ENCODE data around the gene CRTC2.
A peak's percentile ranks its signal among the peaks of the same experiment; 100 is the strongest.

CRTC2 gene

GRCh38 chr1:153953859-153954365, 4.5 kb downstream of the CRTC2 start:
- TF ChIP-seq CTCF (IDR thresholded peaks at IDR 0.05; ENCODE audit: extremely low read depth, missing control alignments): no peak
- no peak for DNase-seq (ENCODE audit: low spot score)

- no peak for TF ChIP-seq CTCF (IDR thresholded peaks at IDR 0.05; ENCODE audit: extremely low read depth, missing control alignments)
- DNase-seq (ENCODE audit: low spot score): no peak
These were observed 6.6 kb downstream of the CRTC2 start for GRCh38 chr1:153951801-153952200.

- TF ChIP-seq CTCF (IDR thresholded peaks at IDR 0.05; ENCODE audit: extremely low read depth, missing control alignments): no peak
- DNase-seq (ENCODE audit: low spot score): no peak
These were observed 7.2 kb downstream of the CRTC2 start for GRCh38 chr1:153951183-153951582.

GRCh38 chr1:153946622-153947241, 11.7 kb downstream of the CRTC2 start, which contains the start of gene DENND4B:
Gene DENND4B, minus strand, starts transcription at chr1:153946718. Its CDS starts 2,344 bp downstream, at chr1:153944374.
- DNase-seq (ENCODE audit: low spot score): peak; percentile 95

GRCh38 chr1:153945795-153946621, 12.4 kb downstream of the CRTC2 start:
- TF ChIP-seq CTCF (IDR thresholded peaks at IDR 0.05; ENCODE audit: extremely low read depth, missing control alignments): no peak
- DNase-seq (ENCODE audit: low spot score): peak; percentile 97

More at GRCh38 chr1:153946622-153947241, 11.7 kb downstream of the CRTC2 start, which contains the start of gene DENND4B:
- peak; percentile 85 for TF ChIP-seq CTCF (IDR thresholded peaks at IDR 0.05; ENCODE audit: extremely low read depth, missing control alignments)

- DNase-seq (ENCODE audit: low spot score): peak; percentile 88
- TF ChIP-seq CTCF (IDR thresholded peaks at IDR 0.05; ENCODE audit: extremely low read depth, missing control alignments): no peak
These were observed 13.1 kb downstream of the CRTC2 start for GRCh38 chr1:153945131-153945794.

- no peak for TF ChIP-seq CTCF (IDR thresholded peaks at IDR 0.05; ENCODE audit: extremely low read depth, missing control alignments)
- no peak for DNase-seq (ENCODE audit: low spot score)
These were observed 13.6 kb downstream of the CRTC2 start for GRCh38 chr1:153944827-153945117.
